CD14-positive monocyte (primary cell): Measurements from ENCODE around the gene ALG11. TPM values are rescaled to one million over a fixed set of nuclear protein-coding genes. Genes with fewer than 3 reads are reported as not detected.

Source experiments
- DNase-seq, 3 donors: peaks; one replicate each; pipeline ENCODE4 v3.0.0-alpha.2; 2011 to 2022
- H2AFZ ChIP-seq: 2 replicates; pipeline ENCODE4 v1.6.0; 2012; ENCODE audit warnings: mild to moderate bottlenecking, low read depth, low read length, inconsistent platforms; ENCODE audit not compliant: insufficient read depth, poor library complexity, severe bottlenecking
- H3K27ac ChIP-seq, 2 donors: 1 replicate in 1 of 2; 2 replicates in 1 of 2; pipeline ENCODE4 v1.5.1; 2012 to 2013; ENCODE audit warnings: low read length in 2 of 2, control low read depth in 1 of 2, inconsistent platforms in 1 of 2, low read depth in 1 of 2, mild to moderate bottlenecking in 1 of 2
- H3K27me3 ChIP-seq, 2 donors: one replicate each; pipeline versions ENCODE4 v1.6.0 to v1.6.1; 2011 to 2013; ENCODE audit warnings: low read length in 2 of 2; ENCODE audit not compliant: control insufficient read depth in 2 of 2, insufficient read depth in 2 of 2
- H3K36me3 ChIP-seq, 2 donors: replicated peaks in 1 of 2; 1 replicate in 1 of 2; 2 replicates in 1 of 2; pipeline versions ENCODE4 v1.5.1 to v1.6.1; 2012 to 2013; ENCODE audit warnings: low read length in 2 of 2, control low read depth in 1 of 2, inconsistent platforms in 1 of 2, mild to moderate bottlenecking in 1 of 2; ENCODE audit not compliant: insufficient read depth in 2 of 2, control insufficient read depth in 1 of 2
- H3K4me1 ChIP-seq, 2 donors: 1 replicate in 1 of 2; 2 replicates in 1 of 2; pipeline versions ENCODE4 v1.5.1 to v1.6.1; 2012 to 2013; ENCODE audit warnings: low read length in 2 of 2, control low read depth in 1 of 2, inconsistent platforms in 1 of 2, mild to moderate bottlenecking in 1 of 2, moderate library complexity in 1 of 2; ENCODE audit not compliant: insufficient read depth in 2 of 2, control insufficient read depth in 1 of 2
- H3K4me2 ChIP-seq: replicated peaks from 2 replicates; pipeline ENCODE3; 2012; ENCODE audit warnings: low read length, moderate library complexity, mild to moderate bottlenecking; ENCODE audit not compliant: poor library complexity, severe bottlenecking; ENCODE audit errors: extremely low read depth
- H3K4me3 ChIP-seq, 3 experiments: fragments of 200-600 bp in 1 of 3; sonication (generic) in 1 of 3; replicated peaks in 1 of 3; 1 replicate in 2 of 3; 2 replicates in 1 of 3; pipeline ENCODE4 v1.5.1; 2011 to 2013; ENCODE audit warnings: low read length in 3 of 3, mild to moderate bottlenecking in 3 of 3, control low read depth in 2 of 3, low read depth in 2 of 3, inconsistent platforms in 1 of 3, moderate library complexity in 1 of 3
- H3K79me2 ChIP-seq: 2 replicates; pipeline ENCODE4 v1.6.0; 2012; ENCODE audit warnings: mild to moderate bottlenecking, control low read depth, inconsistent platforms, low read length, moderate library complexity; ENCODE audit not compliant: insufficient read depth
- H3K9ac ChIP-seq: 2 replicates; pipeline ENCODE4 v1.6.0; 2017; ENCODE audit warnings: low read length, mild to moderate bottlenecking; ENCODE audit not compliant: insufficient read depth, poor library complexity, severe bottlenecking
- H3K9me3 ChIP-seq, 2 donors: replicated peaks in 1 of 2; 1 replicate in 1 of 2; 2 replicates in 1 of 2; pipeline versions ENCODE4 v1.5.1 to v1.6.1; 2012 to 2013; ENCODE audit warnings: low read length in 2 of 2, control low read depth in 1 of 2; ENCODE audit not compliant: control insufficient read depth in 1 of 2, insufficient read depth in 1 of 2
- H4K20me1 ChIP-seq: 2 replicates; pipeline ENCODE4 v1.6.0; 2012; ENCODE audit warnings: mild to moderate bottlenecking, low read length, control low read depth, moderate library complexity; ENCODE audit not compliant: insufficient read depth
- H3K27ac Mint-ChIP-seq, 7 donors: one replicate each; pipeline ENCODE4 v1.8.0; 2020; ENCODE audit warnings: mild to moderate bottlenecking in 7 of 7, mixed read lengths in 7 of 7, moderate library complexity in 6 of 7, inconsistent platforms in 2 of 7
- H3K27me3 Mint-ChIP-seq, 3 donors: one replicate each; pipeline ENCODE4 v1.8.0; 2021 to 2022; ENCODE audit warnings: low read depth in 3 of 3, mild to moderate bottlenecking in 3 of 3, mixed read lengths in 3 of 3, moderate library complexity in 3 of 3, inconsistent platforms in 1 of 3
- H3K36me3 Mint-ChIP-seq, 2 donors: one replicate each; pipeline ENCODE4 v1.8.0; 2020; ENCODE audit warnings: mixed read lengths in 2 of 2, inconsistent platforms in 1 of 2, mild to moderate bottlenecking in 1 of 2
- H3K4me1 Mint-ChIP-seq: one replicate; pipeline ENCODE4 v1.8.0; 2020; ENCODE audit warnings: mild to moderate bottlenecking, mixed read lengths
- H3K4me3 Mint-ChIP-seq, 2 donors: one replicate each; pipeline ENCODE4 v1.8.0; 2020; ENCODE audit warnings: mild to moderate bottlenecking in 2 of 2, mixed read lengths in 2 of 2, moderate library complexity in 1 of 2
- H3K9me3 Mint-ChIP-seq, 7 donors: one replicate each; pipeline ENCODE4 v1.8.0; 2020 to 2022; ENCODE audit warnings: mixed read lengths in 7 of 7, mild to moderate bottlenecking in 6 of 7, moderate library complexity in 6 of 7, inconsistent platforms in 2 of 7
- WGBS: methylation state at CpG from one replicate; pipeline ENCODE4 v1.1.5; 2013; ENCODE audit warnings: missing lambda C conversion rate; ENCODE audit not compliant: insufficient coverage; 5-methylcytosine and 5-hydroxymethylcytosine counted together
- intact Hi-C, 2 donors: fragments of 100-400 bp; cut with micrococcal nuclease; formaldehyde crosslinking; loops; one replicate each; pipeline versions ENCODE4 v1.15.0 to v1.15.1; 2023
- polyA plus RNA-seq, 3 donors: library from polyadenylated mRNA; depleted of rRNA in 1 of 3; unstranded in 2 of 3; stranded (reverse) in 1 of 3; fragments of 300-500 nt in 2 of 3; fragments of >200 nt in 1 of 3; fragmentation: Illumina TruSeq in 2 of 3; gene quantifications; 1 replicate in 2 of 3; 2 replicates in 1 of 3; pipeline ENCODE4 v1.2.3, GENCODE V29; 2012 to 2021
- TF ChIP-seq, protein P1 (sequence below): fragments of 200-600 bp; IDR thresholded peaks from one replicate; pipeline ENCODE4 v1.8.0; 2022; ENCODE audit warnings: antibody characterized with exemption, mild to moderate bottlenecking

The ALG11 gene
- polyA plus RNA-seq, 3 donors = 3.7 to 16.9 (median 14.2) TPM

DNA sequence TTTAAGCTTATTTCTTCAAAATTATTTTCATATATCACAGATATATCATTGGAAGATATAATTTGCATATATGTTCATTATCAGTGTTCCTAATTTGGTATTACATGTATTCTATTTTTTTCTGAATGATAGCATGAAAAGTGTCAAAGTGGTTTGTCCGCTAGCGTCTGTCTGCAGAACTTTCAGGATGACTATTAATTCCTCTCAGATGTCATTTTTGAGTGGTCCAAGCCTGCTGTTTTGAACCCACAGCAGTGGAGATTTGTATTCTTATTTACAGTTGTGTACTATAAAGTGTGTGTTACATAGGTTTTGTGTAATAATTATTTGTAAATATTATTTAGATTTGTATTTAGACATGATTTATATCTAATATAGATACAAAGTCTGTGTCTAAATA, 20.8 kb downstream of the ALG11 start:
- H4K20me1 ChIP-seq = no peaks in the 10 kb centered on the region
- H3K79me2 ChIP-seq = no peaks in the 10 kb centered on the region
- H3K9me3 Mint-ChIP-seq = peaks cover 5 to 14% (median 10%) of the 10 kb centered on the region in 7 donors
- H3K9me3 ChIP-seq = peaks cover 0 to 5% of the 10 kb centered on the region in 2 donors
- TF ChIP-seq, protein P1, sequence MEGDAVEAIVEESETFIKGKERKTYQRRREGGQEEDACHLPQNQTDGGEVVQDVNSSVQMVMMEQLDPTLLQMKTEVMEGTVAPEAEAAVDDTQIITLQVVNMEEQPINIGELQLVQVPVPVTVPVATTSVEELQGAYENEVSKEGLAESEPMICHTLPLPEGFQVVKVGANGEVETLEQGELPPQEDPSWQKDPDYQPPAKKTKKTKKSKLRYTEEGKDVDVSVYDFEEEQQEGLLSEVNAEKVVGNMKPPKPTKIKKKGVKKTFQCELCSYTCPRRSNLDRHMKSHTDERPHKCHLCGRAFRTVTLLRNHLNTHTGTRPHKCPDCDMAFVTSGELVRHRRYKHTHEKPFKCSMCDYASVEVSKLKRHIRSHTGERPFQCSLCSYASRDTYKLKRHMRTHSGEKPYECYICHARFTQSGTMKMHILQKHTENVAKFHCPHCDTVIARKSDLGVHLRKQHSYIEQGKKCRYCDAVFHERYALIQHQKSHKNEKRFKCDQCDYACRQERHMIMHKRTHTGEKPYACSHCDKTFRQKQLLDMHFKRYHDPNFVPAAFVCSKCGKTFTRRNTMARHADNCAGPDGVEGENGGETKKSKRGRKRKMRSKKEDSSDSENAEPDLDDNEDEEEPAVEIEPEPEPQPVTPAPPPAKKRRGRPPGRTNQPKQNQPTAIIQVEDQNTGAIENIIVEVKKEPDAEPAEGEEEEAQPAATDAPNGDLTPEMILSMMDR = no peak
- H3K9ac ChIP-seq = no peak overlapping the region
- no peak for DNase-seq
- H3K36me3 Mint-ChIP-seq = peaks cover 15 to 18% of the 10 kb centered on the region in 2 donors
- H3K4me3 ChIP-seq = no peak overlapping the region
- no peak overlapping the region for H3K4me2 ChIP-seq
- H3K27me3 ChIP-seq = no peaks in the 10 kb centered on the region
- H3K27ac ChIP-seq = no peak overlapping the region
- no CpG with 5 or more reads among the region's 2 CpGs for WGBS
- peaks cover 5 to 16% of the 10 kb centered on the region in 2 donors for H3K36me3 ChIP-seq
- H2AFZ ChIP-seq = no peak overlapping the region
- H3K4me1 ChIP-seq = no peaks in the 10 kb centered on the region
- intact Hi-C loops = no loop called here
- no peaks in the 10 kb centered on the region for H3K4me1 Mint-ChIP-seq
- H3K27me3 Mint-ChIP-seq = peaks cover 0 to under 1% (median 0%) of the 10 kb centered on the region in 3 donors
- H3K27ac Mint-ChIP-seq = no peak overlapping the region
- H3K4me3 Mint-ChIP-seq = no peak overlapping the region

DNA sequence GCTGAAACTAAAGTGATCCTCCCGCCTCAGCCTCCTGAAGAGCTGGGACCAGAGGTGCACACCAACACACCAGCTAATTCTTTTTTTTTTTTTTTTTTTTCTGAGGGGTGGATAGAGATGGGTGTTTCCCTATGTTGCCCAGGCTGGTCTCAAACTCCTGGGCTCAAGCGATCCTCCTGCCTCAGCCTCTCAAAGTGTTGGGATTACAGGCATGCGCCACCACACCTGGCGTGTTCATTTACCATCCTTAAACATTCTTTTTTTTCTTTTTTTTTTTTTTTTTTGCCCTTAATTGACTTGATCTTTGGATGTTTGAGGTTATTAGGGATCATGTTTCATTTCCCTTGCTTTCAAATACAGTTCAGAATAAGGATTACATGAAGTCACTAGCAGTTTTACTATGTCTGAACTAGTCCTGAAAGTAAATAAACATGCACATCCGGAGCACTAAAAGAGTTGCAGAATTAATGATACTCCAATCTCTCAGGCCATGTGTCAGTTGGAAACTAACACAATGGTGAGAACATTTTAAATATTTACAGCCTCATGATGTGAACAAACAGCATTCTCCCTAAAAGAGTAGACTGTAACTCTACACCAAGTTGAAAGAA, 22.5 kb downstream of the ALG11 start:
- no peak overlapping the region for H3K27ac Mint-ChIP-seq
- no peak overlapping the region for H2AFZ ChIP-seq
- H3K4me2 ChIP-seq = no peak overlapping the region
- intact Hi-C loops = no loop called here
- peaks cover 4 to 5% of the 10 kb centered on the region in 2 donors for H3K36me3 Mint-ChIP-seq
- no peak overlapping the region for H3K27ac ChIP-seq
- H3K27me3 ChIP-seq = no peaks in the 10 kb centered on the region
- H3K9ac ChIP-seq = no peak overlapping the region
- no CpG with 5 or more reads among the region's 5 CpGs for WGBS
- H3K36me3 ChIP-seq = no peaks in the 10 kb centered on the region
- peaks cover 0 to 8% (median 5%) of the 10 kb centered on the region in 7 donors for H3K9me3 Mint-ChIP-seq
- H3K9me3 ChIP-seq = peaks cover 0 to 3% of the 10 kb centered on the region in 2 donors
- H3K4me1 ChIP-seq = no peaks in the 10 kb centered on the region
- no peaks in the 10 kb centered on the region for H3K79me2 ChIP-seq
- no peak for DNase-seq
- H3K27me3 Mint-ChIP-seq = peaks cover 0 to 1% (median 0%) of the 10 kb centered on the region in 3 donors
- H4K20me1 ChIP-seq = no peaks in the 10 kb centered on the region
- no peak overlapping the region for H3K4me3 Mint-ChIP-seq
- TF ChIP-seq, protein P1 = no peak
- no peak overlapping the region for H3K4me3 ChIP-seq
- H3K4me1 Mint-ChIP-seq = no peaks in the 10 kb centered on the region
